Colonic mucosa (tissue), 4 donors: ENCODE measurements around the gene SYT6. TPM values are rescaled to one million over a fixed set of nuclear protein-coding genes. Genes with fewer than 3 reads are reported as not detected.
"Not testable (repeated sequence)": the region's sequence is repeated elsewhere in the genome, so short reads cannot be mapped to it uniquely, and the experiment has no call there.

Source experiments
- DNase-seq: peaks from one replicate; pipeline ENCODE4 v3.0.0-alpha.2; 2020
- H3K27ac ChIP-seq: fragments of 200-600 bp; one replicate; pipeline ENCODE4 v1.8.0; 2021
- H3K27me3 ChIP-seq: fragments of 200-600 bp; one replicate; pipeline ENCODE4 v1.8.0; 2021
- H3K36me3 ChIP-seq: fragments of 200-600 bp; one replicate; pipeline ENCODE4 v1.8.0; 2021
- H3K4me1 ChIP-seq: fragments of 200-600 bp; one replicate; pipeline ENCODE4 v1.8.0; 2021; ENCODE audit warnings: mild to moderate bottlenecking
- H3K4me3 ChIP-seq: fragments of 200-600 bp; one replicate; pipeline ENCODE4 v1.8.0; 2021
- H3K9ac ChIP-seq, 2 donors: one replicate each; pipeline ENCODE4 v1.7.0; 2013; ENCODE audit warnings: control low read depth in 2 of 2, low read depth in 2 of 2, low read length in 2 of 2
- H3K9me3 ChIP-seq: fragments of 200-600 bp; one replicate; pipeline ENCODE4 v1.8.0; 2021
- CTCF ChIP-seq: fragments of 200-600 bp; IDR thresholded peaks from one replicate; pipeline ENCODE4 v1.8.0; 2022; ENCODE audit warnings: antibody characterized with exemption, mild to moderate bottlenecking
- intact Hi-C: fragments of 100-400 bp; cut with DNase I; formaldehyde crosslinking; loops from one replicate; pipeline ENCODE4 v1.14.1; 2022
- total RNA-seq, 2 donors: library from RNA; stranded (reverse); fragmentation: NEBNext Ultra II Directional in 1 of 2; extraction: Animal tissue kit (Norgen Biotek cat#: 25700) in 1 of 2; gene quantifications; one replicate each; pipeline ENCODE4 v1.2.1, GENCODE V29; 2021
- donor health status: healthy.
- donor health status: DM: no; HTN: no; CAD: no.
- donor health status: DM: no; HTN: no; CAD: no.

Gene SYT6
- total RNA-seq, 2 donors from 2014 or later = 0.22 to 0.35 TPM

DNA sequence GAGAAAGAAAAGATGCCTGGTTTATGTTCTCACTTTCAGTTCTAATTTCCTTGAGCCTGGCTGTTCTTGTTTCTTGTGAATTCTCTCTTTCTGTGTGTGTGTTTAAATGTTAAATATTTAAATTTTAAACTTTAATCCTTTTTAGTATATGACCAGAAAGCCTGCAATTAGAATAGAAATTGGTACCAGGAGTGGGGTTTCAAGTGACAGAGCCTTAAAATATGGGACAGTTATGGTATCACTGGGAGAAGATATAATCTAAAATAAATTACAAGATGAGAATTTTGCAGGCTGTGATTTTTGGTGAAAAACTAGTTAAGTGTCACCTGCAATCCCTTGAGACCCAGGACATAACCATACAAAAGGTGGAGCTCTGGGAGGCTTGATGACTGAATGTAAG lies 81.4 kb downstream of the SYT6 start:
- DNase-seq = no peak
- H3K27ac ChIP-seq = no peak overlapping the region
- intact Hi-C loops = no loop called here
- no peaks in the 10 kb centered on the region for H3K9me3 ChIP-seq
- no peak overlapping the region for H3K4me3 ChIP-seq
- no peaks in the 10 kb centered on the region for H3K27me3 ChIP-seq
- no peak for TF ChIP-seq CTCF
- no peak overlapping the region for H3K9ac ChIP-seq
- no peaks in the 10 kb centered on the region for H3K4me1 ChIP-seq
- no peaks in the 10 kb centered on the region for H3K36me3 ChIP-seq

DNA sequence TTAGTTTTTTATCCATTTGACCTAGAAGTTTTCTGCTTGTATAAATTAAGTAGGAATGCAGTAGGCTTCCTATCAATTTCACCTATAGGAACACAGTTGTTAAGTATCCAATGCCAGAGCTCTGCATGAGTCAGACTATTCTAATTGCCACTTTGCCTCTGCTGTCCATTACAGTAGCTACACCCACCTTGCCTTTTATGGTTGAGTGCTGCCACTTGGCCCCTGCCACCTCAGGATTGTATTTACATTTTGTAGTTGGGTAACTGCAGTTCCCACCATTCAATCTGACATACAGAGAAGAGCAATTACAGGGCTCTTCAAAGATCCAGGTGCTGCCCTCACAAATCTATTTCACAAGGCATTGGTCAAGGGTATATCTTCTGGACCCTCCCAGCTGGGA lies 83.9 kb downstream of the SYT6 start:
- H3K27ac ChIP-seq, H3K4me1 ChIP-seq, intact Hi-C loops, H3K27me3 ChIP-seq, H3K4me3 ChIP-seq, H3K9me3 ChIP-seq, H3K36me3 ChIP-seq, DNase-seq, H3K9ac ChIP-seq: not testable (repeated sequence)

GRCh38 chr1:114068684-114069083 lies 85.0 kb downstream of the SYT6 start:
- H3K4me1 ChIP-seq, H3K27me3 ChIP-seq, DNase-seq, H3K9me3 ChIP-seq, H3K27ac ChIP-seq, H3K36me3 ChIP-seq, intact Hi-C loops, H3K4me3 ChIP-seq, H3K9ac ChIP-seq: not testable (repeated sequence)

DNA sequence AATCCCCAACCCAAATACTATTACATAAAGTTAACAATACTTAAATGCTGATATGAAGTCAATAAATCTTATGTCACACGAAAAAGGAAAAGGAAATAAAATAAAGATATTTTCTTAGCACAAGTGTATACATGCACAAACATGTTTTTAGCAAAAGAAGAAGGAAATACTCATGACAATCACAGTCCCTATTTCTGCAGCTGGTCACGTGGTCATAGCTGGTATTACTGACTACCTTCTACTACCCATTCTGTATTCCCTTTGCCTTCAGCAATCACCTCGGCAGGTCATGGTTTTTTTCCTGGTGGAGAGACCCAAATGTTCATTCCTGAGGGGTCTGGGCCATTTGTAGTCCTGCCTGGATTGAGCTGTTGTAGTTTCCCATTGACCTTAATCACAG lies 88.0 kb downstream of the SYT6 start:
- intact Hi-C loops, H3K27ac ChIP-seq, DNase-seq, H3K9ac ChIP-seq, H3K36me3 ChIP-seq, H3K4me1 ChIP-seq, H3K27me3 ChIP-seq, H3K4me3 ChIP-seq, H3K9me3 ChIP-seq: not testable (repeated sequence)

DNA sequence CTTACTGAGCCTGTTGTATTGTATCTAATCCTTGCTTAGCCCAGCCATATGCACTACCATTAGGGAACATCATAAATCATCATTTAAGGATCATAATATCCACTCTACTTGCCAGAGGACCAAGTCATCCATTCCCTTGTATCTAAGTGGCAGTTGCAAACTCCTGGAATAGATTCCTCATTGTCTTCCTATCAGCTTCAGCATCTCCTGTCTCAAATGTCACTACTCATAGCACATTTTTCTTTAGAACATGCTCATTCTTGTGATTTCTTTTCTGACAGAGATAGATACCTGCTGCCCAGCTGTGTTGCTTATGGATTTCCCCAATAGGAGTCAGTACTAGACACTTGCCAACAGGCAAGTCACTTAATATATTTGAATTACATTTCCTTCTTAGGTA lies 90.1 kb downstream of the SYT6 start:
- Histone ChIP-seq H3K36me3 (no peaks in the 10 kb centered on the region), H3K4me1 (no peaks in the 10 kb centered on the region), H3K9ac (no peak overlapping the region), H3K27me3 (no peaks in the 10 kb centered on the region), H3K4me3 (no peak overlapping the region), H3K27ac (no peak overlapping the region), H3K9me3 (no peaks in the 10 kb centered on the region)
- DNase-seq = no peak
- TF ChIP-seq CTCF = no peak
- intact Hi-C loops = no loop called here

- no peak for TF ChIP-seq CTCF
- H3K4me1 ChIP-seq = no peaks in the 10 kb centered on the region
- no peaks in the 10 kb centered on the region for H3K9me3 ChIP-seq
- intact Hi-C loops = no loop called here
- H3K9ac ChIP-seq = no peak overlapping the region
- DNase-seq = no peak
- H3K27ac ChIP-seq = no peak overlapping the region
- H3K36me3 ChIP-seq = no peaks in the 10 kb centered on the region
- no peaks in the 10 kb centered on the region for H3K27me3 ChIP-seq
- no peak overlapping the region for H3K4me3 ChIP-seq
Measured at GRCh38 chr1:114062477-114063099, 91.1 kb downstream of the SYT6 start.

DNA sequence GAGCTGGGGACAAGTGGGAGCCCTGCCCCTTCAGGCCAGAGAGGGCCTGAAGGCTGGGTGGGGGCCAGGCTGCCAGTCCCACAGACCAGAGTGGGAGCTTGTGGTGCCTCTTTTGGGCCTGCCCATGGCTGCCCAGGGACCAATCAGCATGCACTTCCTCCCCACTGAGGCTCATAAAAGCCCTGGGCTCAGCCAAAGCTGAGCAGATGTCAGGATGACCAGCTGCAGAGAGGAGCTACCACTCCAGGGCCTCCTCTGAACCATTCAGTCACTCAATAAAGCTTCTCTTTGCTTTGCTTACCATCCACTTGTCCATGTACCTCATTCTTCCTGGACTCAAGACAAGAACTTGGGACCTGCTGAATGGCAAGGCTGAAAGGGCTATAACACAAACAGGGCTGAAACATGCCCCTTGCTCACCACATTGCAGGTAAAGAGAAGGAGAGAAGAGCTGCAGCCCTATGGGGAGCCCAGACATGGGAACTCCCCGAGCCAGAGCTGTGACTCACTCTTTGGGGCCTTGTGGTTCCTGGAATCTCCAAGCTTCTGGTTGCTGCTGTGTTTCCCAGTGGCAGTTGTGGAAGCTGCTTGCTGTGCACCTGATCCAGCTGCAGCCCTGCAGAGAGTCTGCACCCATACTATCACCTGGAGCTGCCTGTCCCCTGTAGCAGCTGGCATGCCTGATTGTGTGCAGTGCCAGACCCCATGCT lies 92.4 kb downstream of the SYT6 start:
- H3K9me3 ChIP-seq = no peaks in the 10 kb centered on the region
- intact Hi-C loops = no loop called here
- TF ChIP-seq CTCF = no peak
- no peaks in the 10 kb centered on the region for H3K36me3 ChIP-seq
- no peaks in the 10 kb centered on the region for H3K4me1 ChIP-seq
- H3K4me3 ChIP-seq = no peak overlapping the region
- no peak overlapping the region for H3K9ac ChIP-seq
- no peak overlapping the region for H3K27ac ChIP-seq
- no peaks in the 10 kb centered on the region for H3K27me3 ChIP-seq
- DNase-seq = no peak

DNA sequence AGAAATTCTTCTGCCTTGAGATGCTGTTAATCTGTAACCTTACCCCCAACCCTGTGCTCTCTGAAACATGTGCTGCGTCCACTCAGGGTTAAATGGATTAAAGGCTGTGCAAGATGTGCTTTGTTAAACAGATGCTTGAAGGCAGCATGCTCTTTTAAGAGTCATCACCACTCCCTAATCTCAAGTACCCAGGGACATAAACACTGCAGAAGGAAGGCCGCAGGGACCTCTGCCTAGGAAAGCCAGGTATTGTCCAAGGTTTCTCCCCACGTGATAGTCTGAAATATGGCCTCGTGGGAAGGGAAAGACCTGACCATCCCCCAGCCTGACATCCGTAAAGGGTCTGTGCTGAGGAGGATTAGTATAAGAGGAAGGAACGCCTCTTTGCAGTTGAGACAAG lies 95.4 kb downstream of the SYT6 start:
- H3K36me3 ChIP-seq, H3K4me1 ChIP-seq, H3K27me3 ChIP-seq, DNase-seq, H3K9me3 ChIP-seq, H3K4me3 ChIP-seq, intact Hi-C loops, H3K27ac ChIP-seq, H3K9ac ChIP-seq: not testable (repeated sequence)
